ENCODE measurements around the gene AUTS2. TPM values are rescaled to one million over a fixed set of nuclear protein-coding genes. Genes with fewer than 3 reads are reported as not detected.

The AUTS2 gene
- total and polyA plus RNA-seq, 9 of the 15 experiments (the other 6 are each of a cell fraction or from before 2014, with no cell fraction given), result 0.58 TPM; not detected in 8

- H4K20me1 ChIP-seq (replicated peaks; ENCODE audit: control insufficient read depth, insufficient read depth, low read length), result peaks cover under 1% of the 10 kb centered on the region
- in situ Hi-C loops (cut with MboI), result no loop called here
- no peak overlapping the region for H2AFZ ChIP-seq (ENCODE audit: low read depth, low read length)
- no TSS peak for BruUV-seq (replicated peaks)
- H3K27me3 ChIP-seq (ENCODE audit: control insufficient read depth in 2 of 2, insufficient read depth in 2 of 2, low read length in 2 of 2), result peaks cover 18 to 31% of the 10 kb centered on the region in 2 experiments
- intact Hi-C loops (cut with micrococcal nuclease), result no loop called here
- FAIRE-seq, result no peak
- H3K4me2 ChIP-seq (ENCODE audit: insufficient read depth, low read length), result no peak overlapping the region
- no peaks in the 10 kb centered on the region for H3K9me3 ChIP-seq (replicated peaks; ENCODE audit: control insufficient read depth, insufficient read depth, low read depth, low read length)
- CTCF ChIA-PET (ENCODE audit: low intra/inter-chr PET ratio), result no interaction called here
- POLR2A ChIA-PET, result no interaction called here
- H3K4me3 ChIP-seq, result no peak overlapping the region
- DNase-seq (ENCODE audit: extremely low read depth in 1 of 4, low spot score in 3 of 4), result no peak
- no peak overlapping the region for H3K9ac ChIP-seq (ENCODE audit: insufficient read depth in 1 of 2, low read depth in 2 of 2, low read length in 2 of 2)
- TF ChIP-seq ELF2 (CRISPR knock-in tag; IDR thresholded peaks at IDR 0.05) (no peak), WHSC1 (IDR thresholded peaks at IDR 0.05; ENCODE audit: low read length) (no peak), PRPF4 (IDR thresholded peaks at IDR 0.05; ENCODE audit: insufficient read depth, low read depth, low read length, poor library complexity, severe bottlenecking) (no peak), CTBP1 (IDR thresholded peaks at IDR 0.05; ENCODE audit: borderline replicate concordance) (no peak), ZHX1 (conservative IDR thresholded peaks at IDR 0.05; ENCODE audit: low read length) (no peak)
- no peaks in the 10 kb centered on the region for H3K4me1 ChIP-seq (replicated peaks in 1 of 2; ENCODE audit: control insufficient read depth in 2 of 2, insufficient read depth in 2 of 2, low read length in 2 of 2)
- 2% methylated on average over 11 of the region's 11 CpGs for WGBS (ENCODE audit: insufficient coverage, low coverage, missing lambda C conversion rate)
- no peaks in the 10 kb centered on the region for H3K36me3 ChIP-seq (ENCODE audit: control insufficient read depth, insufficient read depth, low read length)
- no peaks in the 10 kb centered on the region for H3K79me2 ChIP-seq (ENCODE audit: control insufficient read depth, insufficient read depth, low read length)
- ATAC-seq, result no peak
- H3K27ac ChIP-seq (ENCODE audit: extremely low read depth, low read depth, low read length), result no peak overlapping the region
- no peaks in the 10 kb centered on the region for H3K9me1 ChIP-seq (ENCODE audit: control insufficient read depth, insufficient read depth, low read length)
Observed at GRCh38 chr7:70590126-70590854, 992.0 kb downstream of the AUTS2 start.
